HUES48 (cell line): Measurements from ENCODE around the gene HOXC5.
"Not testable (repeated sequence)": the region's sequence is repeated elsewhere in the genome, so short reads cannot be mapped to it uniquely, and the experiment has no call there.

Experiments
- H3K27ac ChIP-seq: one replicate; pipeline ENCODE4 v1.7.0; 2013; ENCODE audit warnings: low read depth, low read length, inconsistent platforms
- H3K27me3 ChIP-seq: 2 replicates; pipeline ENCODE4 v1.6.1; 2013; ENCODE audit warnings: mild to moderate bottlenecking, low read length; ENCODE audit not compliant: control insufficient read depth, insufficient read depth
- H3K36me3 ChIP-seq: 2 replicates; pipeline ENCODE4 v1.6.1; 2013; ENCODE audit warnings: low read length; ENCODE audit not compliant: control insufficient read depth, insufficient read depth
- H3K4me1 ChIP-seq: 2 replicates; pipeline ENCODE4 v1.6.1; 2013; ENCODE audit warnings: mild to moderate bottlenecking, low read length; ENCODE audit not compliant: control insufficient read depth, insufficient read depth
- H3K4me3 ChIP-seq: 2 replicates; pipeline ENCODE4 v1.5.1; 2013; ENCODE audit warnings: mild to moderate bottlenecking, low read depth, low read length
- H3K9ac ChIP-seq: 2 replicates; pipeline ENCODE4 v1.6.1; 2013; ENCODE audit warnings: mild to moderate bottlenecking, low read depth, low read length, moderate library complexity
- H3K9me3 ChIP-seq: 2 replicates; pipeline ENCODE4 v1.6.1; 2013; ENCODE audit warnings: low read length; ENCODE audit not compliant: control insufficient read depth, insufficient read depth

HOXC5 gene

DNA sequence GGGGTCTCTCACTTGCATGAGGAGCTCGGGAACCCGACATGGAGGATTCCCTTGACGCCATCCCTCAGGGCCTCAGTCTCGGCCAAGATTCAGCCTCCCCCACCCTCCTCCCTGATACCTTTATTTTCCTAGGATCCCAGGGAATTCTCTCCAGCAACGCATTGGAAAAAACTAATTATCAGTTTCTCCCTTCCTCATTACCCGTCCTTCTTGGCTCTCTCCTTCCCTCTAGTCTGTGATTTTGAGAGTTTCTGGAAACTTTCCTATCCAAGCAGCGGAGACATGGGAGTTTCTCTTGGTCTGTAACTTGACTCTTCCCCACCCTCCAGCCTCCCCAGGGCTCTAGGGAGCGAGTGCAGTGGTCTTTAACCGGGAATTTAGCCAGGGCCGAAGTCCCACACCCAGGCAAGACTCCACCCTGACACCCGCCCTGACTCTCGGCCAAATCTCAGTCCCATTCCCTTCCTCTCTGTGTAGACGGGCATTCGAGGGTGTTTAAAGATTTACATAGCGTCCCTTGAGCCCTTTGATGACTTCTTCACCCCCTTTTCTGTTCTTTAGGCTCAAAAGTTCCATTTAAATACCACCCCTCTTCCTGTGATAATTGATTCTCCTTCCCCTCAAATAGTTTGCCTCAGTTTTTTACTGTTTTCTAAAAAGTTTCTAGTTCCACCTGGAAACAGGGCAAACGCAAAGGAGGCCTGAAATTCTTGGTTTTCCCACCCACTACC, 6.7 kb downstream of the HOXC5 start:
- Histone ChIP-seq H3K9me3 (no peaks in the 10 kb centered on the region), H3K9ac (no peak overlapping the region), H3K4me3 (no peak overlapping the region), H3K27ac (no peak overlapping the region), H3K36me3 (no peaks in the 10 kb centered on the region), H3K4me1 (no peaks in the 10 kb centered on the region), H3K27me3 (peaks cover 100% of the 10 kb centered on the region)

DNA sequence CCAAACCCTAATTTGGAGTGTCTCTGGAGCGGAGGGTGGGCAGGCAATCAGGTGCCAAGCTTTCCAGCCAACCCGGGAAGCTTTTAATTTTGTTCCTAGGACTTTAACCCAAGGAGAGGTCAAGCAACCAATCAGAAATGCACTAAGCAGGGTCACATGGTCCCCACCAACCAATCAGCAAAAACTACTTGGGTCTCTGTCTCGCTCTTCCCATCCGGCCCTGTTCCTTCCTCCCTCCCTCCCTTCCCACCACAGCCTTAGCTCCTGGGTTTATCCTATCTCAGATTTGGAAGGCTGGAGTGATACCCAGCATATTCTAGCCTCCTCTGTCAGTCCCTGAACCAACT, 7.3 kb downstream of the HOXC5 start:
- no peak overlapping the region for H3K4me3 ChIP-seq
- no peak overlapping the region for H3K27ac ChIP-seq
- no peaks in the 10 kb centered on the region for H3K36me3 ChIP-seq
- peaks cover 100% of the 10 kb centered on the region for H3K27me3 ChIP-seq
- H3K4me1 ChIP-seq = no peaks in the 10 kb centered on the region
- H3K9ac ChIP-seq = no peak overlapping the region
- no peaks in the 10 kb centered on the region for H3K9me3 ChIP-seq

DNA sequence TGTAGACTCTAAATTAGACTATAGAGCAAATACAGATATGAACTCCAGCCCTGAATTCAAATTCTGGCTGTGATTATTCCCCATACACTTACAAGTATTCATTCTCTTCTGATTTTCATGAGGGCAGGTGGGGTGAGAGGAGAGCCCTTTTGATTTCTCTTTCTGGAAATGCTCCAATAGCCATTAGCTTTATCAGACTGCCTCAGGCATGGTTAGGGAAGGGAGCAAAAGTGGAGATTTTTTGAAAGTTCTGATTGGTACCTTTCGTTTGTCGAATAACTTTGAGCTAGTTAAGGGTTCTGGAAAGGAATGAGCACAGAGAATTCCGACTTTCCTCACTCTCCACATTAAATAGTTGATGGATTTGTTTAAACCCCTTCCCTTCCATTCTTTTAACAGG, 7.8 kb downstream of the HOXC5 start:
- Histone ChIP-seq H3K9me3 (no peaks in the 10 kb centered on the region), H3K4me3 (no peak overlapping the region), H3K27me3 (peaks cover 100% of the 10 kb centered on the region), H3K36me3 (no peaks in the 10 kb centered on the region), H3K4me1 (no peaks in the 10 kb centered on the region), H3K27ac (no peak overlapping the region), H3K9ac (no peak overlapping the region)

DNA sequence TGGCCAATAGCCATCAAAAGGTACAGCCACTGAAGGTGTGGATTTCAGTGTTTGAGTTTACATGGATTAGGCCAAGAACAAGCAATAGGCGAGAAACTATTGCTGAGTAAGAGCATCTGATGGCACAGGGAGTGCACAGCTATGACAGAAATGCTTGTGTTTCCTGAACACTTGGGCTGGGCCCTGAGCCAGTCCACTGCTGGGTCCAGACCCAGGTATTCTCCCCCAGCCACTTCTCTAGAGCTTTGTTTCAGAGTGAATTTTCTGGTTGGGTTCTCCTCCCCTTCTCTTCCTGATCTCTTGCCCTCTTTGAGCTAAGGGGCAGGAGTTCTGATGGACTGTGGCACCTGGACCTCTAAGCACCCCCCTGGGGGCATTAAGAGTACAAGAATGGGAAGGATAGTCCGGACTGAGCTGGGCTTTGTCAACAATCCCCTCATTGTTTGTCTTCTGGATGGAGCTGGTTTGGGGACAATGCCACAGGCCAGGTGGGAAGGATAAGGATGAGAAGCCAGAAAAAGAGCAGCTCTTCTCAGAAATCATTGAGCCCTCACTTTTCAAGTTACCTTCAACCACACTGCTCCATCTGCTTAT, 8.3 kb downstream of the HOXC5 start:
- Histone ChIP-seq H3K4me3 (no peak overlapping the region), H3K27me3 (peaks cover 100% of the 10 kb centered on the region), H3K4me1 (no peaks in the 10 kb centered on the region), H3K36me3 (no peaks in the 10 kb centered on the region), H3K9ac (no peak overlapping the region), H3K9me3 (no peaks in the 10 kb centered on the region), H3K27ac (no peak overlapping the region)

DNA sequence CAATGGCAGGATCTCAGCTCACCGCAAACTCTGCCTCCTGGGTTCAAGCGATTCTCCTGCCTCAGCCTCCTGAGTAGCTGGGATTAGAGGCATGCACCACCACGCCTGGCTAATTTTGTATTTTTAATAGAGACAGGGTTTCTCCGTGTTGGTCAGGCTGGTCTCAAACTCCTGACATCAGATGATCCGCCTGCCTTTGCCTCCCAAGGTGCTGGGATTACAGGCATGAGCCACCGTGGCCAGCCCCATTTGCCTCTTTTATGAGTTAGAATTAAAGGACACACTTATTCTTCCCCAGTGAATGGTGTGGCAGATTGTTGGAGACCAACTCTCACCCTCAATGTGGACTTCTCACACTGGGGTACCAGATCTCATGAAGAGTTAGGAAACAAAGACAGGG, 9.2 kb downstream of the HOXC5 start:
- H3K4me1 ChIP-seq, H3K9me3 ChIP-seq, H3K27ac ChIP-seq, H3K9ac ChIP-seq, H3K36me3 ChIP-seq, H3K4me3 ChIP-seq: not testable (repeated sequence)
- H3K27me3 ChIP-seq = peaks cover 100% of the 10 kb centered on the region

DNA sequence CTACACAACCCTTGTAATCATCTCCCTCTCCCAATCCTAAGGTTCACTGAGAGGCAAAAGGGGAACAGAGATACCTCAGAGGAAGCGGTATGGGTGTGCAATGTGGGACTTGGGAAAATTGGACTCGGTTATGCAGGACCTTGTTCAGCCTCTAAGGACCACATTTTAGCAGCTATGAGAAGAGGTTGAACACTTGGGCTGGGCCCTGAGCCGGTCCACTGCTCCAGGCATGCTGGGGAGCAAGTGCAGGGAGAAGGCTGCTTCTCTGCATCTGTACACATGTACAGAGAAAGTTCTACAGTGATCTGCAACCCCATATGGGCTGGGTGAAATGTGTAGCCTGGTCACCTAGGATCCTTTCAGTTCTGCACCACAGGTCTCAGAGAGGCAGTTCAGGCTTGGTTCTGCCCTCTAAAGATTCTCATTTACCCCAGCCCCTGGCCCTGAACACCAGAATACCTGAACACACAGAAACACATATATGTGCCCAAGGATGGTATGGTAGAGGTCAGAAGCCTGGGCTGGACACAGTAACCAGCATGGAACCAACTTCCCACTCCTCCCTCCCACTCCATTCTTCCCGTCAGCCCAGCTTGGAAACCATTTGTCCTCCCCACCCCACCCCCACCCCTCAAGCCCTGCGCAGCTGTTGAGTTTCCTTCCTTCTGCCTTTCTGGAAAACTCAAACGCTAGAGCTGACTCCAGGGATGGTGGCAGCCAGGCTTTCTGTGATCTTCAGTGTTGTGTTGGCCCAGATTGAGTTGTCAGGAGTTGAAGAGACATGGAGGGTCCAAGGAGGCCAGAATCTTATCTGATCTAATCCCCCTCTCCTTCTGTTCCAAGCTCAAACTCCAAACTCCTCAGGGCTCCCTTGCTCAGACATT, 10.4 kb downstream of the HOXC5 start:
- Histone ChIP-seq H3K27me3 (peaks cover 100% of the 10 kb centered on the region), H3K9ac (no peak overlapping the region), H3K4me1 (no peaks in the 10 kb centered on the region; the same call in 1 of the 2 replicates), H3K27ac (no peak overlapping the region), H3K4me3 (no peak overlapping the region), H3K9me3 (no peaks in the 10 kb centered on the region), H3K36me3 (no peaks in the 10 kb centered on the region)

DNA sequence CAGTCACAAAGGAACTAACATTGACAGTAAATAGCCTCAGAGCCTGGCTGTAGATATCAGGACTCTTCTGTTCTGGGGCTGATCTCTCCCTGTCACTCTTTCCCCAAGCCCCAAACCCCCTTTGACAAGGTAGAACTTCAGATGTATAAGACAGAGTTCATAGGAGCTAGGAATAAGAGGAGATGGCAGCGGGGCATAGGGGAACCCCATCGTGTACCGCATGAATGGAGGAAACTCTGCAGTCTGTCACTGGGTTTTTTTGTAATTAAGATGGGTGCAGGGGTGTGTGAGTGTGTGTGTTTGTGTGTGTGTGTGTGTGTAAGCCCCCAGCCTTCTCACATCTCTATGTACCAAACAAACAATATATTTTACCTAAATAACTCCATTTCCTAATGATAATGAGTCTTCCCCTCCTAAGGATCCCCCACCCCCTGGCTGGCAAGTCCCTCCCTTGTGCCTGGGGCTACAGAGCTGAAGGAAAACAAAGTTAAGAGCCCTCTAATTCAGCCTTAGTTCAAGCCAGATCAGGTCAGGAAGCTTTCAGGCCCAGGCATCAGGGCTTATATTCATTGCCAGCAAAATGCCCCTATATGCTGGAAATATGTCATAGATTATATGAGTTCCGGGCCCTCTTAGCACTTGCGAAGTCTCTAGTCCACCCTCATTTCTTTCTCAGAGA, 11.7 kb downstream of the HOXC5 start:
- H3K9ac ChIP-seq = no peak overlapping the region
- no peak overlapping the region for H3K27ac ChIP-seq
- no peaks in the 10 kb centered on the region for H3K36me3 ChIP-seq
- H3K4me3 ChIP-seq = no peak overlapping the region
- no peaks in the 10 kb centered on the region for H3K9me3 ChIP-seq
- no peaks in the 10 kb centered on the region; the same call in 1 of the 2 replicates for H3K4me1 ChIP-seq
- peaks cover 100% of the 10 kb centered on the region for H3K27me3 ChIP-seq

DNA sequence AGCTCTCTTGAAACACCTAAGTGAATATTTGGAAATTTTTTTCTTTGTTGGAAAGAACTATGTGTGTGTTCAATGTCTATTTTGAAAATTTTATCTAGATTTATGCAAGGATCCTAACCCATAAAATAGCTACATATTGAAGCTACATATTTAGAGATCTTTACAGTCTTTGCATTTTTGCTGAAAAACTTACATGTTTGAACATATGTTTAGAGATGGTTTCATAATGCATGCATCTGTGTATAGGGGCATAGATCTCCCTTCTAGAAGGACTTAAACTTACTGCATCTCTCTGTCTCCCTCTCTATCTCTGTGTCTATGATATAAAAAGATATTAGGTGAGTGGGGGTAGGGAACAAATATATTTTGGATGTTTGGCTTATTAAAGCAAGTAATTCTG, 12.6 kb downstream of the HOXC5 start:
- Histone ChIP-seq H3K9ac (no peak overlapping the region), H3K27me3 (peaks cover 100% of the 10 kb centered on the region), H3K9me3 (no peaks in the 10 kb centered on the region), H3K4me3 (no peak overlapping the region), H3K36me3 (no peaks in the 10 kb centered on the region), H3K4me1 (peaks cover 6% of the 10 kb centered on the region; the same call in 1 of the 2 replicates), H3K27ac (no peak overlapping the region)

DNA sequence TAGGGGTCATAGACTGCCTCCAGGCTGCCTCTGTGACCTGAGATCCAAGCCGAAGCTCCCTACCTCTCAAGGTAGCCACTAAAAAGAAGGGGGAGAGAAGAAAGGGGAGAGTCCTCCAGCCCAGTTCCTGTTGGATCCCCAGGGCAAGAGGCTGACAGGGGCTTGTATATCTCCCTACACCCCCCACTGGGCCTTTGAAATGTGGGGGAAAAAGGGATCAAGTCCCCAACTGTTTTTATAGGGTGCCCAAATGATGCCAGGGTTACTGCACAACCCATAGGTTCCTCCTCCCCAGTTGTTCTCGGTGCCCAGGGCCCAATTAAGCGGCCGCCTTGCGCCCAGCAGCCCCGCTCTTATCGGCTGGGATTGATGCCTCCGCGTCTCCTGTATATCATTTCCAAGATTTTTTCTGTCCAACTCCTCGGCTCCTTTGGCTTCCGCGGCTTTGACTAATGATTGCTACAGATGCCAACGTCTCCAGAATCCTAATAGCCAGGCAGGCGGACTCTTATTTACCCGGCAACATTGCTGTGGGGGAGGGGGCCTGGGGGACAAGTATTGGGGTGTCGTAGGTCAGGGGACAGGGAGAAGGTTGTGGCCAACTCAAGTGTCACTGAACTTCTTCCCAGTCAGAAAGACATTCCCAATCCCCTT, 13.1 kb downstream of the HOXC5 start:
- Histone ChIP-seq H3K36me3 (no peaks in the 10 kb centered on the region), H3K9ac (no peak overlapping the region), H3K27ac (no peak overlapping the region), H3K4me1 (peaks cover 7% of the 10 kb centered on the region; the same call in 1 of the 2 replicates), H3K9me3 (no peaks in the 10 kb centered on the region), H3K27me3 (peaks cover 100% of the 10 kb centered on the region), H3K4me3 (no peak overlapping the region)

DNA sequence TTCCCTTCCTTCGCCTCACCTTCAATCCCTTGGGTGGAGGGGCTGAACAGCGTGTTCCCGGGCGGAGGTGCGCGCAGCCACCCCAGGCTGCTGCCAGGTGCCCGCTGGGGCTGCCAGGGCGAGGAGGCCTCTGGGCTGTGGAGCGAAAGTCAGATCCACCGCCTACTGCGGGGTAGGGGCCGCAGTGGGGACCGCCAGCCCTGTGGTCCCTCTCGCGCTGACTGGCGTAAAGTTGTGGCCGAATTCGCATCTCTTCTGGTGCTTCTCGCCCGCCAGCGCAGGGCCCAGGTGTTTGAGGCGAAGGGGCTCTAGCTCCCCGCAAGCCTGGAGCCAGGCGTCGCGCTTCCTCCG, 13.9 kb downstream of the HOXC5 start:
- H3K9ac ChIP-seq = no peak overlapping the region
- H3K27me3 ChIP-seq = peaks cover 100% of the 10 kb centered on the region

More for the DNA sequence above, 13.9 kb downstream of the HOXC5 start:
- no peak overlapping the region for H3K4me3 ChIP-seq
- H3K27ac ChIP-seq = no peak overlapping the region
- no peaks in the 10 kb centered on the region for H3K9me3 ChIP-seq
- H3K36me3 ChIP-seq = no peaks in the 10 kb centered on the region
- peaks cover 13% of the 10 kb centered on the region; the same call in 1 of the 2 replicates for H3K4me1 ChIP-seq
